Measurements from ENCODE around the gene SPIN4. TPM values are rescaled to one million over a fixed set of nuclear protein-coding genes. Genes with fewer than 3 reads are reported as not detected.
"Not testable (repeated sequence)": the region's sequence is repeated elsewhere in the genome, so short reads cannot be mapped to it uniquely, and the experiment has no call there.

Gene SPIN4
- total RNA-seq: under 1 TPM; 0.63 to 0.94 TPM

GRCh38 chrX:63350941-63351616 lies at the start of gene SPIN4:
TSS of gene SPIN4 (minus strand) at chrX:63351332. CDS start at chrX:63350819, 513 bp downstream.
- H3K36me3 ChIP-seq: no peaks in the 10 kb centered on the region
- H3K4me1 ChIP-seq: no peaks in the 10 kb centered on the region
- DNase-seq (ENCODE audit: low spot score): peak; percentile 78
- no peaks in the 10 kb centered on the region for H3K27me3 ChIP-seq
- TF ChIP-seq CTCF (IDR thresholded peaks at IDR 0.05): no peak
- peak within 1 kb of the TSS; percentile 53 to 56 for H3K4me3 ChIP-seq
- peak within 1 kb of the TSS; percentile 58 to 72 for H3K27ac ChIP-seq
- peaks cover 0 to under 1% of the 10 kb centered on the region in 2 donors for H3K9me3 ChIP-seq

GRCh38 chrX:63400340-63400739 lies 49.2 kb upstream of the SPIN4 start:
- no peak for DNase-seq (ENCODE audit: low spot score)
- Histone ChIP-seq H3K4me3 (no peak overlapping the region), H3K4me1 (no peaks in the 10 kb centered on the region), H3K36me3 (no peaks in the 10 kb centered on the region), H3K27ac (no peak overlapping the region), H3K9me3 (peaks cover 0 to 6% of the 10 kb centered on the region in 2 donors), H3K27me3 (no peaks in the 10 kb centered on the region)
- TF ChIP-seq CTCF (IDR thresholded peaks at IDR 0.05): no peak

- H3K9me3 ChIP-seq: no peaks in the 10 kb centered on the region
- no peak for DNase-seq (ENCODE audit: low spot score)
- no peak for TF ChIP-seq CTCF (IDR thresholded peaks at IDR 0.05)
- H3K27me3 ChIP-seq: no peaks in the 10 kb centered on the region
- H3K4me1 ChIP-seq: no peaks in the 10 kb centered on the region
- no peak overlapping the region for H3K4me3 ChIP-seq
- H3K36me3 ChIP-seq: no peaks in the 10 kb centered on the region
- no peak overlapping the region for H3K27ac ChIP-seq
Measured at GRCh38 chrX:63394872-63395271, 43.7 kb upstream of the SPIN4 start.

- H3K9me3 ChIP-seq; H3K4me1 ChIP-seq; H3K27me3 ChIP-seq; H3K36me3 ChIP-seq; DNase-seq (ENCODE audit: low spot score); H3K27ac ChIP-seq; H3K4me3 ChIP-seq: not testable (repeated sequence)
Measured at GRCh38 chrX:63393094-63393493, 42.0 kb upstream of the SPIN4 start.

- Histone ChIP-seq H3K4me1 (no peaks in the 10 kb centered on the region), H3K27ac (no peak overlapping the region), H3K36me3 (no peaks in the 10 kb centered on the region), H3K4me3 (no peak overlapping the region), H3K27me3 (no peaks in the 10 kb centered on the region), H3K9me3 (no peaks in the 10 kb centered on the region)
- no peak for DNase-seq (ENCODE audit: low spot score)
- no peak for TF ChIP-seq CTCF (IDR thresholded peaks at IDR 0.05)
Measured at GRCh38 chrX:63387411-63387810, 36.3 kb upstream of the SPIN4 start.

- not testable (repeated sequence) for H3K27ac ChIP-seq; H3K27me3 ChIP-seq; H3K4me1 ChIP-seq; H3K36me3 ChIP-seq; H3K9me3 ChIP-seq; H3K4me3 ChIP-seq; DNase-seq (ENCODE audit: low spot score)
Measured at GRCh38 chrX:63384263-63384662, 33.1 kb upstream of the SPIN4 start.

- not testable (repeated sequence) for H3K4me3 ChIP-seq; H3K27me3 ChIP-seq; H3K27ac ChIP-seq; DNase-seq (ENCODE audit: low spot score); H3K4me1 ChIP-seq; H3K36me3 ChIP-seq
- H3K9me3 ChIP-seq: peaks cover 0 to 14% of the 10 kb centered on the region in 2 donors
Measured at GRCh38 chrX:63373012-63373411, 21.9 kb upstream of the SPIN4 start.

GRCh38 chrX:63367699-63368098 lies 16.6 kb upstream of the SPIN4 start:
- H3K4me3 ChIP-seq; H3K36me3 ChIP-seq; H3K4me1 ChIP-seq; H3K27me3 ChIP-seq; H3K27ac ChIP-seq; DNase-seq (ENCODE audit: low spot score): not testable (repeated sequence)
- peaks cover 4 to 24% of the 10 kb centered on the region in 2 donors for H3K9me3 ChIP-seq
